H9 (cell line): ENCODE measurements around the gene SDHB. TPM values are rescaled to one million over a fixed set of nuclear protein-coding genes. Genes with fewer than 3 reads are reported as not detected.

Experiments used
- DNase-seq: peaks from one replicate; pipeline ENCODE4 v3.0.0-alpha.2; 2017
- H2AFZ ChIP-seq: one replicate; pipeline ENCODE4 v1.6.1; 2013; ENCODE audit warnings: mild to moderate bottlenecking, low read length, control low read depth, moderate library complexity
- H2AK5ac ChIP-seq: 2 replicates; pipeline ENCODE4 v1.6.1; 2013; ENCODE audit warnings: low read length, control low read depth, mixed read lengths; ENCODE audit not compliant: insufficient read length
- H2BK120ac ChIP-seq: one replicate; pipeline ENCODE4 v1.6.1; 2013; ENCODE audit warnings: low read depth, mild to moderate bottlenecking, low read length, control low read depth, inconsistent platforms; ENCODE audit not compliant: poor library complexity, severe bottlenecking
- H2BK12ac ChIP-seq: 2 replicates; pipeline ENCODE4 v1.6.1; 2013; ENCODE audit warnings: low read length, control low read depth, mixed read lengths, low read depth; ENCODE audit not compliant: insufficient read length
- H2BK15ac ChIP-seq: 2 replicates; pipeline ENCODE4 v1.6.1; 2013; ENCODE audit warnings: low read depth, low read length, control low read depth
- H2BK20ac ChIP-seq: one replicate; pipeline ENCODE4 v1.6.1; 2013; ENCODE audit warnings: low read depth, mild to moderate bottlenecking, low read length, control low read depth, inconsistent platforms; ENCODE audit not compliant: poor library complexity, severe bottlenecking
- H2BK5ac ChIP-seq: 2 replicates; pipeline ENCODE4 v1.6.1; 2013; ENCODE audit warnings: low read length, control low read depth, mixed read lengths; ENCODE audit not compliant: insufficient read length
- H3K14ac ChIP-seq: 2 replicates; pipeline ENCODE4 v1.6.1; 2013; ENCODE audit warnings: low read length, control low read depth; ENCODE audit not compliant: insufficient read depth
- H3K18ac ChIP-seq: 2 replicates; pipeline ENCODE4 v1.6.1; 2013; ENCODE audit warnings: low read depth, mild to moderate bottlenecking, mixed read lengths, low read length, control low read depth; ENCODE audit not compliant: insufficient read length
- H3K23ac ChIP-seq: 2 replicates; pipeline ENCODE4 v1.6.1; 2013; ENCODE audit warnings: low read length, control low read depth, mixed read lengths, low read depth; ENCODE audit not compliant: insufficient read length
- H3K23me2 ChIP-seq: 2 replicates; pipeline ENCODE4 v1.6.1; 2013; ENCODE audit warnings: low read depth, mild to moderate bottlenecking, mixed read lengths, low read length, control low read depth; ENCODE audit not compliant: insufficient read length, poor library complexity, severe bottlenecking
- H3K27ac ChIP-seq: 2 replicates; pipeline ENCODE4 v1.5.1; 2013; ENCODE audit warnings: low read length, control low read depth, mixed read lengths, low read depth; ENCODE audit not compliant: insufficient read length
- H3K27me3 ChIP-seq: 2 replicates; pipeline ENCODE4 v1.6.1; 2013; ENCODE audit warnings: low read length, control low read depth, inconsistent platforms; ENCODE audit not compliant: insufficient read depth
- H3K4ac ChIP-seq: 2 replicates; pipeline ENCODE4 v1.6.1; 2013; ENCODE audit warnings: low read depth, mild to moderate bottlenecking, control low read depth, inconsistent platforms, low read length, moderate library complexity
- H3K4me1 ChIP-seq: 2 replicates; pipeline ENCODE4 v1.6.1; 2013; ENCODE audit warnings: low read length, control low read depth, inconsistent platforms; ENCODE audit not compliant: insufficient read depth
- H3K4me2 ChIP-seq: 2 replicates; pipeline ENCODE4 v1.6.1; 2013; ENCODE audit warnings: low read length, control low read depth, mixed read lengths; ENCODE audit not compliant: insufficient read length, insufficient read depth
- H3K56ac ChIP-seq: 2 replicates; pipeline ENCODE4 v1.6.1; 2013; ENCODE audit warnings: low read depth, mild to moderate bottlenecking, mixed read lengths, low read length, control low read depth; ENCODE audit not compliant: insufficient read length
- H3K79me1 ChIP-seq: 2 replicates; pipeline ENCODE4 v1.6.1; 2013; ENCODE audit warnings: low read depth, mild to moderate bottlenecking, moderate library complexity, low read length, control low read depth, inconsistent platforms; ENCODE audit not compliant: insufficient read depth, poor library complexity, severe bottlenecking
- H3K79me2 ChIP-seq: 2 replicates; pipeline ENCODE4 v1.6.1; 2013; ENCODE audit warnings: low read length, control low read depth, inconsistent platforms; ENCODE audit not compliant: insufficient read depth
- H3K9ac ChIP-seq: 2 replicates; pipeline ENCODE4 v1.6.1; 2013; ENCODE audit warnings: low read length, control low read depth, mixed read lengths; ENCODE audit not compliant: insufficient read length; ENCODE audit errors: extremely low read depth
- H3K9me3 ChIP-seq: one replicate; pipeline ENCODE4 v1.6.1; 2013; ENCODE audit warnings: low read depth, low read length, inconsistent platforms; ENCODE audit not compliant: control insufficient read depth
- H3T11ph ChIP-seq: one replicate; pipeline ENCODE4 v1.6.1; 2013; ENCODE audit warnings: mild to moderate bottlenecking, low read length, control low read depth, inconsistent platforms
- H4K20me1 ChIP-seq: one replicate; pipeline ENCODE4 v1.6.1; 2013; ENCODE audit not compliant: control insufficient read depth, insufficient read length, insufficient read depth
- H4K5ac ChIP-seq: 2 replicates; pipeline ENCODE4 v1.6.1; 2013; ENCODE audit warnings: low read depth, mild to moderate bottlenecking, mixed read lengths, low read length, control low read depth; ENCODE audit not compliant: insufficient read length
- H4K8ac ChIP-seq: replicated peaks from 2 replicates; pipeline ENCODE4 v1.6.1; 2013; ENCODE audit warnings: low read length, control low read depth, mixed read lengths, low read depth; ENCODE audit not compliant: insufficient read length
- H4K91ac ChIP-seq: 2 replicates; pipeline ENCODE4 v1.6.1; 2013; ENCODE audit warnings: low read depth, mild to moderate bottlenecking, moderate library complexity, mixed read lengths, low read length, control low read depth; ENCODE audit not compliant: insufficient read length
- H3K27ac Mint-ChIP-seq, 3 experiments: 2 replicates in 2 of 3; 3 replicates in 1 of 3; pipeline ENCODE4 v1.8.0; 2020 to 2021; ENCODE audit warnings: mixed read lengths in 3 of 3, mild to moderate bottlenecking in 1 of 3, moderate library complexity in 1 of 3
- H3K27me3 Mint-ChIP-seq: 2 replicates; pipeline ENCODE4 v1.8.0; 2021; ENCODE audit warnings: low read depth, mild to moderate bottlenecking, moderate library complexity, mixed read lengths
- H3K36me3 Mint-ChIP-seq, 3 experiments: 2 replicates in 2 of 3; 3 replicates in 1 of 3; pipeline ENCODE4 v1.8.0; 2020 to 2021; ENCODE audit warnings: low read depth in 3 of 3, mixed read lengths in 3 of 3; ENCODE audit not compliant: insufficient read depth in 1 of 3
- H3K4me1 Mint-ChIP-seq, 2 experiments: 2 replicates each; pipeline ENCODE4 v1.8.0; 2020; ENCODE audit warnings: mixed read lengths in 2 of 2
- H3K4me3 Mint-ChIP-seq, 2 experiments: 2 replicates in 1 of 2; 3 replicates in 1 of 2; pipeline ENCODE4 v1.8.0; 2020 to 2021; ENCODE audit warnings: mild to moderate bottlenecking in 2 of 2, mixed read lengths in 2 of 2, moderate library complexity in 1 of 2
- H3K9me3 Mint-ChIP-seq, 2 experiments: 2 replicates in 1 of 2; 3 replicates in 1 of 2; pipeline ENCODE4 v1.8.0; 2020; ENCODE audit warnings: mild to moderate bottlenecking in 2 of 2, mixed read lengths in 2 of 2, moderate library complexity in 1 of 2
- WGBS: extraction: QIAGEN DNeasy Blood & Tissue Kit; methylation state at CpG from one replicate; pipeline ENCODE4 v1.1.7; 2013; ENCODE audit warnings: missing lambda C conversion rate, low lambda C conversion rate, mixed read lengths; ENCODE audit not compliant: insufficient read length; ENCODE audit errors: extremely low coverage; 5-methylcytosine and 5-hydroxymethylcytosine counted together
- total RNA-seq: library from RNA; stranded (reverse); gene quantifications from 2 replicates; pipeline ENCODE4 v1.2.1, GENCODE V29; 2021
- TF ChIP-seq, protein P1 (sequence below): fragments of 200-600 bp; sonication (generic); conservative IDR thresholded peaks from 3 replicates; pipeline ENCODE4 v1.8.0; 2021; ENCODE audit warnings: antibody characterized with exemption, mild to moderate bottlenecking

Gene SDHB
- total RNA-seq, 1 experiment from 2014 or later: 77.5 TPM

DNA sequence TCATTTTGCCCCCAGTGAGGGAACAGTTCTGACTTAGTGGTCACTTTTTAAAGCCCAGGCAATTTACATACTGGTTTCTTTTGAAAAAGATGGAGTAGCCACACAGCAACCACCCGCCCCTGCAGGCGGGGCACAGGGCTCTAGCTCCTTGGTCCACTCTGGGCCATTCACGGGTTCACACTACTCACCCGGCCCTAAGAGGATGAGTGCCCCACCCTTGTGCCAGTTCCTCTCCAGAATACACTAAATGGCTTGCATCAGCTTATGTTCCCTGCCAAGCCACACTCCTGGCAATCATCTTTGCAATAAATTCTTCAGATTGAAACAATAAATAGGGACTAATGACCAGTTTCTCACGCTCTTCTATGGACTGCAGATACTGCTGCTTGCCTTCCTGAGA lies 26.4 kb downstream of the SDHB start:
- Histone ChIP-seq H3K14ac (no peak overlapping the region), H3K23me2 (no peaks in the 10 kb centered on the region), H3K4ac (no peak overlapping the region), H4K20me1 (no peaks in the 10 kb centered on the region), H2AK5ac (no peak overlapping the region), H2BK120ac (no peak overlapping the region), H3K56ac (no peak overlapping the region), H3T11ph (no peak overlapping the region), H3K9me3 (no peaks in the 10 kb centered on the region), H3K18ac (no peak overlapping the region), H2BK5ac (no peak overlapping the region), H2AFZ (no peak overlapping the region), H3K27me3 (no peaks in the 10 kb centered on the region), H3K23ac (no peak overlapping the region), H3K9ac (no peak overlapping the region), H2BK12ac (no peak overlapping the region), H4K5ac (no peak overlapping the region), H3K4me2 (no peak overlapping the region), H3K27ac (no peak overlapping the region), H2BK15ac (no peak overlapping the region), H4K91ac (no peak overlapping the region), H3K79me1 (no peaks in the 10 kb centered on the region), H3K79me2 (no peaks in the 10 kb centered on the region), H2BK20ac (no peak overlapping the region), H4K8ac (no peak overlapping the region), H3K4me1 (no peaks in the 10 kb centered on the region)
- no peak for DNase-seq
- Mint-ChIP-seq H3K4me3 (no peak overlapping the region), H3K36me3 (peaks cover 16 to 65% (median 51%) of the 10 kb centered on the region in 3 experiments; a peak in 6 of 7 replicates), H3K27me3 (no peaks in the 10 kb centered on the region), H3K4me1 (peaks cover 0 to 5% of the 10 kb centered on the region in 2 experiments; a peak in 1 of 4 replicates), H3K9me3 (no peaks in the 10 kb centered on the region), H3K27ac (0 out of 7 replicates have a peak overlapping the region, but pooled peaks of 1 of the 3 experiments have one; percentile 3)
- no CpG with 5 or more reads among the region's 5 CpGs for WGBS
- TF ChIP-seq, protein P1, sequence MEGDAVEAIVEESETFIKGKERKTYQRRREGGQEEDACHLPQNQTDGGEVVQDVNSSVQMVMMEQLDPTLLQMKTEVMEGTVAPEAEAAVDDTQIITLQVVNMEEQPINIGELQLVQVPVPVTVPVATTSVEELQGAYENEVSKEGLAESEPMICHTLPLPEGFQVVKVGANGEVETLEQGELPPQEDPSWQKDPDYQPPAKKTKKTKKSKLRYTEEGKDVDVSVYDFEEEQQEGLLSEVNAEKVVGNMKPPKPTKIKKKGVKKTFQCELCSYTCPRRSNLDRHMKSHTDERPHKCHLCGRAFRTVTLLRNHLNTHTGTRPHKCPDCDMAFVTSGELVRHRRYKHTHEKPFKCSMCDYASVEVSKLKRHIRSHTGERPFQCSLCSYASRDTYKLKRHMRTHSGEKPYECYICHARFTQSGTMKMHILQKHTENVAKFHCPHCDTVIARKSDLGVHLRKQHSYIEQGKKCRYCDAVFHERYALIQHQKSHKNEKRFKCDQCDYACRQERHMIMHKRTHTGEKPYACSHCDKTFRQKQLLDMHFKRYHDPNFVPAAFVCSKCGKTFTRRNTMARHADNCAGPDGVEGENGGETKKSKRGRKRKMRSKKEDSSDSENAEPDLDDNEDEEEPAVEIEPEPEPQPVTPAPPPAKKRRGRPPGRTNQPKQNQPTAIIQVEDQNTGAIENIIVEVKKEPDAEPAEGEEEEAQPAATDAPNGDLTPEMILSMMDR: no peak
